ENCODE results near the gene NFKBIE. TPM values are rescaled to one million over a fixed set of nuclear protein-coding genes. Genes with fewer than 3 reads are reported as not detected.
"Not testable (repeated sequence)": the region's sequence is repeated elsewhere in the genome, so short reads cannot be mapped to it uniquely, and the experiment has no call there.

Gene NFKBIE
- total RNA-seq, 1 donor from 2014 or later = 7.8 TPM

GRCh38 chr6:44245912-44246662, 19.3 kb downstream of the NFKBIE start:
- peak; percentile 89 for DNase-seq (ENCODE audit: low read depth)

- no peak for DNase-seq (ENCODE audit: low read depth)
Measured at GRCh38 chr6:44245391-44245911, 19.9 kb downstream of the NFKBIE start.

- no peak for DNase-seq (ENCODE audit: low read depth)
Measured at GRCh38 chr6:44243345-44243744, 22.0 kb downstream of the NFKBIE start.

GRCh38 chr6:44238687-44239350, 26.5 kb downstream of the NFKBIE start:
- DNase-seq (ENCODE audit: low read depth) = no peak

- peak; percentile 82 for DNase-seq (ENCODE audit: low read depth)
Measured at GRCh38 chr6:44237813-44238433, 27.4 kb downstream of the NFKBIE start.

- peak; percentile 99 for DNase-seq (ENCODE audit: low read depth)
Measured at GRCh38 chr6:44237021-44237812, 28.1 kb downstream of the NFKBIE start.

- DNase-seq (ENCODE audit: low read depth) = no peak
Measured at GRCh38 chr6:44235891-44236516, 29.3 kb downstream of the NFKBIE start.

- no peak for DNase-seq (ENCODE audit: low read depth)
Measured at GRCh38 chr6:44235269-44235668, 30.1 kb downstream of the NFKBIE start.

- peak; percentile 85 for DNase-seq (ENCODE audit: low read depth)
Measured at GRCh38 chr6:44234101-44235025, 31.0 kb downstream of the NFKBIE start.

- DNase-seq (ENCODE audit: low read depth) = no peak
Measured at GRCh38 chr6:44233567-44234100, 31.7 kb downstream of the NFKBIE start.

- no peak for DNase-seq (ENCODE audit: low read depth)
Measured at GRCh38 chr6:44232676-44233566, 32.4 kb downstream of the NFKBIE start.

GRCh38 chr6:44231426-44231825, 33.9 kb downstream of the NFKBIE start:
- not testable (repeated sequence) for DNase-seq (ENCODE audit: low read depth)

- DNase-seq (ENCODE audit: low read depth) = no peak
Measured at GRCh38 chr6:44230034-44230675, 35.2 kb downstream of the NFKBIE start.

GRCh38 chr6:44229376-44230033, 35.8 kb downstream of the NFKBIE start:
- no peak for DNase-seq (ENCODE audit: low read depth)

GRCh38 chr6:44228836-44229235, 36.5 kb downstream of the NFKBIE start:
- no peak for DNase-seq (ENCODE audit: low read depth)

GRCh38 chr6:44228433-44228832, 36.9 kb downstream of the NFKBIE start:
- DNase-seq (ENCODE audit: low read depth) = no peak

- no peak for DNase-seq (ENCODE audit: low read depth)
Measured at GRCh38 chr6:44228031-44228430, 37.3 kb downstream of the NFKBIE start.
